OCI-LY3 (cell line): ENCODE data around the gene ESRRG.

Experiments used
- EZH2phosphoT487 ChIP-seq: fragments of 200-600 bp; shearing (Covaris generic); IDR thresholded peaks from 2 replicates; pipeline ENCODE4 v1.6.1; 2018; ENCODE audit warnings: antibody characterized with exemption, mixed run types, low read depth
- TF ChIP-seq, protein P1 (sequence below): fragments of 200-600, 300-600 bp; sonication (generic); IDR thresholded peaks from 2 replicates; pipeline ENCODE4 v1.5.1; 2014; ENCODE audit warnings: antibody characterized with exemption, low read length, low read depth

DNA sequence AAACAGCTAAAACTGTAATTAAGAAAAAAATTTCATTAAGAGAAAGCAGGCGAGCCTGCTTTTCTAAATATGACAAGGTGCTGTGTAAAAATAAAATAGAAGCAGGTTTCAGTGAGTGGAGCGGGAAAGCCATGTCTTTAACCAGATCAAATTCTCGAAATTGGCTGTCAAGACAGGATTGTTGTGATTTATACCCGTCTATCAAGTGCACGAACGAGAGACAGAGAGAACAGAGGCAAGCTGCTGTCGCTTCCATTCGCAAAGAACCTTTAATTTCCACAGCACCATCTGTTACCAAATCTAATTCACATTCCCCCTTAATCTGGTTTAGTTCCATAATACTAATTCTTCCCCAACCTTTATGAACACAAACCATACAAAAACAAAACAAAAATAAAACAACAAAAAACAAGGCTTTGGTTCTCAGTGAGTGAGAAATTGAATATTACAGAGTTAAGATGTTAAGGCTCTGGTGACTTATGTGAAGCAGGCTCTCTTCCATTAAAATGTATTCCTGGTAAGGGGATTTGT lies 35.0 kb downstream of the ESRRG start:
- TF ChIP-seq, protein P1, sequence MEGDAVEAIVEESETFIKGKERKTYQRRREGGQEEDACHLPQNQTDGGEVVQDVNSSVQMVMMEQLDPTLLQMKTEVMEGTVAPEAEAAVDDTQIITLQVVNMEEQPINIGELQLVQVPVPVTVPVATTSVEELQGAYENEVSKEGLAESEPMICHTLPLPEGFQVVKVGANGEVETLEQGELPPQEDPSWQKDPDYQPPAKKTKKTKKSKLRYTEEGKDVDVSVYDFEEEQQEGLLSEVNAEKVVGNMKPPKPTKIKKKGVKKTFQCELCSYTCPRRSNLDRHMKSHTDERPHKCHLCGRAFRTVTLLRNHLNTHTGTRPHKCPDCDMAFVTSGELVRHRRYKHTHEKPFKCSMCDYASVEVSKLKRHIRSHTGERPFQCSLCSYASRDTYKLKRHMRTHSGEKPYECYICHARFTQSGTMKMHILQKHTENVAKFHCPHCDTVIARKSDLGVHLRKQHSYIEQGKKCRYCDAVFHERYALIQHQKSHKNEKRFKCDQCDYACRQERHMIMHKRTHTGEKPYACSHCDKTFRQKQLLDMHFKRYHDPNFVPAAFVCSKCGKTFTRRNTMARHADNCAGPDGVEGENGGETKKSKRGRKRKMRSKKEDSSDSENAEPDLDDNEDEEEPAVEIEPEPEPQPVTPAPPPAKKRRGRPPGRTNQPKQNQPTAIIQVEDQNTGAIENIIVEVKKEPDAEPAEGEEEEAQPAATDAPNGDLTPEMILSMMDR = no peak
- TF ChIP-seq EZH2phosphoT487 = no peak
